ENCODE results near the gene PGD.
"Not testable (repeated sequence)": the region's sequence is repeated elsewhere in the genome, so short reads cannot be mapped to it uniquely, and the experiment has no call there.

Gene PGD

GRCh38 chr1:10456048-10456447 lies 57.2 kb downstream of the PGD start:
- Histone ChIP-seq H3K4me1 (ENCODE audit: control insufficient read depth, insufficient read depth, low read length) (no peaks in the 10 kb centered on the region), H3K9me3 (ENCODE audit: control insufficient read depth in 2 of 2, low read length in 2 of 2) (no peaks in the 10 kb centered on the region), H3K27me3 (ENCODE audit: control insufficient read depth in 1 of 2, insufficient read depth in 2 of 2, low read length in 2 of 2) (no peaks in the 10 kb centered on the region), H3K4me3 (ENCODE audit: low read length in 2 of 2) (no peak overlapping the region), H3K36me3 (ENCODE audit: control insufficient read depth in 2 of 2, insufficient read depth in 2 of 2, low read length in 2 of 2) (no peaks in the 10 kb centered on the region), H3K27ac (ENCODE audit: low read length) (no peak overlapping the region), H3K9ac (ENCODE audit: low read length in 2 of 2) (no peak overlapping the region)

GRCh38 chr1:10456661-10457060 lies 57.8 kb downstream of the PGD start:
- no peaks in the 10 kb centered on the region for H3K4me1 ChIP-seq (ENCODE audit: control insufficient read depth, insufficient read depth, low read length)
- H3K36me3 ChIP-seq (ENCODE audit: control insufficient read depth in 2 of 2, insufficient read depth in 2 of 2, low read length in 2 of 2) = peaks cover 0 to 3% of the 10 kb centered on the region in 2 donors
- no peak overlapping the region for H3K9ac ChIP-seq (ENCODE audit: low read length in 2 of 2)
- H3K9me3 ChIP-seq (ENCODE audit: control insufficient read depth in 2 of 2, low read length in 2 of 2) = no peaks in the 10 kb centered on the region
- no peak overlapping the region for H3K4me3 ChIP-seq (ENCODE audit: low read length in 2 of 2)
- no peak overlapping the region for H3K27ac ChIP-seq (ENCODE audit: low read length)
- H3K27me3 ChIP-seq (ENCODE audit: control insufficient read depth in 1 of 2, insufficient read depth in 2 of 2, low read length in 2 of 2) = no peaks in the 10 kb centered on the region

GRCh38 chr1:10457462-10457861 lies 58.6 kb downstream of the PGD start:
- H3K4me3 ChIP-seq (ENCODE audit: low read length in 2 of 2); H3K27me3 ChIP-seq (ENCODE audit: control insufficient read depth in 1 of 2, insufficient read depth in 2 of 2, low read length in 2 of 2); H3K9me3 ChIP-seq (ENCODE audit: control insufficient read depth in 2 of 2, low read length in 2 of 2); H3K4me1 ChIP-seq (ENCODE audit: control insufficient read depth, insufficient read depth, low read length); H3K36me3 ChIP-seq (ENCODE audit: control insufficient read depth in 2 of 2, insufficient read depth in 2 of 2, low read length in 2 of 2); H3K27ac ChIP-seq (ENCODE audit: low read length); H3K9ac ChIP-seq (ENCODE audit: low read length in 2 of 2): not testable (repeated sequence)

- Histone ChIP-seq H3K9ac (ENCODE audit: low read length in 2 of 2) (no peak overlapping the region), H3K9me3 (ENCODE audit: control insufficient read depth in 2 of 2, low read length in 2 of 2) (no peaks in the 10 kb centered on the region), H3K4me3 (ENCODE audit: low read length in 2 of 2) (no peak overlapping the region), H3K27me3 (ENCODE audit: control insufficient read depth in 1 of 2, insufficient read depth in 2 of 2, low read length in 2 of 2) (no peaks in the 10 kb centered on the region), H3K27ac (ENCODE audit: low read length) (no peak overlapping the region), H3K36me3 (ENCODE audit: control insufficient read depth in 2 of 2, insufficient read depth in 2 of 2, low read length in 2 of 2) (peaks cover 8 to 10% of the 10 kb centered on the region in 2 donors), H3K4me1 (ENCODE audit: control insufficient read depth, insufficient read depth, low read length) (no peaks in the 10 kb centered on the region)
These were observed 59.0 kb downstream of the PGD start for GRCh38 chr1:10457875-10458274.

- no peak overlapping the region for H3K9ac ChIP-seq (ENCODE audit: low read length in 2 of 2)
- no peaks in the 10 kb centered on the region for H3K27me3 ChIP-seq (ENCODE audit: control insufficient read depth in 1 of 2, insufficient read depth in 2 of 2, low read length in 2 of 2)
- no peaks in the 10 kb centered on the region for H3K9me3 ChIP-seq (ENCODE audit: control insufficient read depth in 2 of 2, low read length in 2 of 2)
- H3K36me3 ChIP-seq (ENCODE audit: control insufficient read depth in 2 of 2, insufficient read depth in 2 of 2, low read length in 2 of 2) = peaks cover 14 to 16% of the 10 kb centered on the region in 2 donors
- H3K27ac ChIP-seq (ENCODE audit: low read length) = no peak overlapping the region
- no peaks in the 10 kb centered on the region for H3K4me1 ChIP-seq (ENCODE audit: control insufficient read depth, insufficient read depth, low read length)
- no peak overlapping the region for H3K4me3 ChIP-seq (ENCODE audit: low read length in 2 of 2)
These were observed 60.3 kb downstream of the PGD start for GRCh38 chr1:10459184-10459583.

GRCh38 chr1:10467078-10467477 lies 68.2 kb downstream of the PGD start:
- Histone ChIP-seq H3K36me3 (ENCODE audit: control insufficient read depth in 2 of 2, insufficient read depth in 2 of 2, low read length in 2 of 2) (peaks cover 29 to 37% of the 10 kb centered on the region in 2 donors), H3K27me3 (ENCODE audit: control insufficient read depth in 1 of 2, insufficient read depth in 2 of 2, low read length in 2 of 2) (no peaks in the 10 kb centered on the region), H3K4me3 (ENCODE audit: low read length in 2 of 2) (no peak overlapping the region)

GRCh38 chr1:10470043-10470442 lies 71.2 kb downstream of the PGD start:
- Histone ChIP-seq H3K36me3 (ENCODE audit: control insufficient read depth in 2 of 2, insufficient read depth in 2 of 2, low read length in 2 of 2) (peaks cover 9 to 18% of the 10 kb centered on the region in 2 donors), H3K27ac (ENCODE audit: low read length) (no peak overlapping the region), H3K9me3 (ENCODE audit: control insufficient read depth in 2 of 2, low read length in 2 of 2) (no peaks in the 10 kb centered on the region), H3K9ac (ENCODE audit: low read length in 2 of 2) (no peak overlapping the region), H3K4me1 (ENCODE audit: control insufficient read depth, insufficient read depth, low read length) (peaks cover 11% of the 10 kb centered on the region), H3K4me3 (ENCODE audit: low read length in 2 of 2) (no peak overlapping the region), H3K27me3 (ENCODE audit: control insufficient read depth in 1 of 2, insufficient read depth in 2 of 2, low read length in 2 of 2) (no peaks in the 10 kb centered on the region)

More at GRCh38 chr1:10467078-10467477, 68.2 kb downstream of the PGD start:
- H3K9ac ChIP-seq (ENCODE audit: low read length in 2 of 2) = no peak overlapping the region
- H3K9me3 ChIP-seq (ENCODE audit: control insufficient read depth in 2 of 2, low read length in 2 of 2) = no peaks in the 10 kb centered on the region
- H3K27ac ChIP-seq (ENCODE audit: low read length) = no peak overlapping the region
- H3K4me1 ChIP-seq (ENCODE audit: control insufficient read depth, insufficient read depth, low read length) = peaks cover 7% of the 10 kb centered on the region

All from stomach smooth muscle (tissue), 2 donors.